Omental fat pad (tissue), 4 donors: Measurements from ENCODE around the gene RFC2. TPM values are rescaled to one million over a fixed set of nuclear protein-coding genes. Genes with fewer than 3 reads are reported as not detected.

Source experiments
- ATAC-seq: fragments of 150-250 bp; one replicate; pipeline ENCODE4 v1.9.1; 2016; ENCODE audit warnings: mild to moderate bottlenecking, moderate library complexity; ENCODE audit not compliant: low FRiP score
- DNase-seq: peaks from one replicate; pipeline ENCODE4 v3.0.0-alpha.2; 2019; ENCODE audit warnings: low spot score
- total RNA-seq, 4 donors: library from RNA; depleted of rRNA; stranded (reverse); fragments of >200 nt; gene quantifications; one replicate each; pipeline ENCODE4 v1.1.0, GENCODE V29; 2016
- TF ChIP-seq, protein P1 (sequence below), 3 donors: fragments of 450-650 bp; IDR thresholded peaks; one replicate each; pipeline ENCODE4 v1.5.1; 2016 to 2017; ENCODE audit warnings: antibody characterized with exemption in 3 of 3, mild to moderate bottlenecking in 3 of 3, moderate library complexity in 2 of 3

Gene RFC2
- total RNA-seq, 4 donors from 2014 or later, result 10.9 to 14.8 (median 12.3) TPM

DNA sequence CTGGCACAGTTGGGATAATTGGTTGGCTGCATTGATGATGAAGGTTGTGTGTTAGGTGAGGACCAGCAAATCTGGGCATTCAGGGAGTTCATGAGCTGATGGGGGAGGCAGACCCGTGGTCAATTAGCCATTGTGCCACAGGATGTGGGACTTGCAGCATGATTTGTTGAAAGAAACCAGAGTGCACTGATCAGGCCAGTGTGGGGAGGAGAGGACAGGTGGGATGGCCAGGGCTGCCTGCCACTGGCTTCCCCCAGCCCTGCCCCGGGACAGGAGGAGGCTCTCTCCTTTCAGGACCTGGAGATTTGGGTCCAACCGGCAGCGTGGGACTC, 39.3 kb upstream of the RFC2 start:
- TF ChIP-seq, protein P1, sequence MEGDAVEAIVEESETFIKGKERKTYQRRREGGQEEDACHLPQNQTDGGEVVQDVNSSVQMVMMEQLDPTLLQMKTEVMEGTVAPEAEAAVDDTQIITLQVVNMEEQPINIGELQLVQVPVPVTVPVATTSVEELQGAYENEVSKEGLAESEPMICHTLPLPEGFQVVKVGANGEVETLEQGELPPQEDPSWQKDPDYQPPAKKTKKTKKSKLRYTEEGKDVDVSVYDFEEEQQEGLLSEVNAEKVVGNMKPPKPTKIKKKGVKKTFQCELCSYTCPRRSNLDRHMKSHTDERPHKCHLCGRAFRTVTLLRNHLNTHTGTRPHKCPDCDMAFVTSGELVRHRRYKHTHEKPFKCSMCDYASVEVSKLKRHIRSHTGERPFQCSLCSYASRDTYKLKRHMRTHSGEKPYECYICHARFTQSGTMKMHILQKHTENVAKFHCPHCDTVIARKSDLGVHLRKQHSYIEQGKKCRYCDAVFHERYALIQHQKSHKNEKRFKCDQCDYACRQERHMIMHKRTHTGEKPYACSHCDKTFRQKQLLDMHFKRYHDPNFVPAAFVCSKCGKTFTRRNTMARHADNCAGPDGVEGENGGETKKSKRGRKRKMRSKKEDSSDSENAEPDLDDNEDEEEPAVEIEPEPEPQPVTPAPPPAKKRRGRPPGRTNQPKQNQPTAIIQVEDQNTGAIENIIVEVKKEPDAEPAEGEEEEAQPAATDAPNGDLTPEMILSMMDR (IDR thresholded peaks at IDR 0.05), result no peak
- ATAC-seq (no peak), DNase-seq (no peak)

GRCh38 chr7:74292757-74293576, 38.8 kb upstream of the RFC2 start:
- DNase-seq (no peak), ATAC-seq (no peak)
- TF ChIP-seq, protein P1 (IDR thresholded peaks at IDR 0.05), result no peak

GRCh38 chr7:74291535-74291934, 37.3 kb upstream of the RFC2 start:
- TF ChIP-seq, protein P1 (IDR thresholded peaks at IDR 0.05), result no peak
- DNase-seq, result no peak
- no peak for ATAC-seq

GRCh38 chr7:74290981-74291441, 36.8 kb upstream of the RFC2 start:
- ATAC-seq (no peak), DNase-seq (no peak)
- TF ChIP-seq, protein P1 (IDR thresholded peaks at IDR 0.05), result no peak

DNA sequence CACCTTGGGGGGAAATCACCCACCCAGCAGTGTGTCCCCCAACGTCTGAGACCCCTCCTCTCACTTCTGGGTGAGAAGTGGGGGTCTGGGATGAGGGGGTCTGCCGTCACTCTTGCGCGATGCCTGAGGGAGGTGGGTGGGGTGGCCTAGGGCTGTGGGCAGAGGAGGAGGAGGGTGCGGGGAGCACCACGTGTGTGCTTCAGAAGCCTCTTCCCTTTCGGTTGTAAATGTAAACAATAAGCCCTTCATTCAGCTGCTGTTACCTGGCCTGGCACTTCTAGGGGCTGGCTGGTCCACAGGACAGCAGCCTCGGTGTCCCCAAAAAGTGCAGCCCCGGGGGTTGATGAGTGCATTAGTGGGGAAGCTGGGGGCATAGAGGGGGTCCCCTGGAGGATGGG, 36.4 kb upstream of the RFC2 start:
- ATAC-seq, result no peak
- TF ChIP-seq, protein P1 (IDR thresholded peaks at IDR 0.05), result no peak
- no peak for DNase-seq

DNA sequence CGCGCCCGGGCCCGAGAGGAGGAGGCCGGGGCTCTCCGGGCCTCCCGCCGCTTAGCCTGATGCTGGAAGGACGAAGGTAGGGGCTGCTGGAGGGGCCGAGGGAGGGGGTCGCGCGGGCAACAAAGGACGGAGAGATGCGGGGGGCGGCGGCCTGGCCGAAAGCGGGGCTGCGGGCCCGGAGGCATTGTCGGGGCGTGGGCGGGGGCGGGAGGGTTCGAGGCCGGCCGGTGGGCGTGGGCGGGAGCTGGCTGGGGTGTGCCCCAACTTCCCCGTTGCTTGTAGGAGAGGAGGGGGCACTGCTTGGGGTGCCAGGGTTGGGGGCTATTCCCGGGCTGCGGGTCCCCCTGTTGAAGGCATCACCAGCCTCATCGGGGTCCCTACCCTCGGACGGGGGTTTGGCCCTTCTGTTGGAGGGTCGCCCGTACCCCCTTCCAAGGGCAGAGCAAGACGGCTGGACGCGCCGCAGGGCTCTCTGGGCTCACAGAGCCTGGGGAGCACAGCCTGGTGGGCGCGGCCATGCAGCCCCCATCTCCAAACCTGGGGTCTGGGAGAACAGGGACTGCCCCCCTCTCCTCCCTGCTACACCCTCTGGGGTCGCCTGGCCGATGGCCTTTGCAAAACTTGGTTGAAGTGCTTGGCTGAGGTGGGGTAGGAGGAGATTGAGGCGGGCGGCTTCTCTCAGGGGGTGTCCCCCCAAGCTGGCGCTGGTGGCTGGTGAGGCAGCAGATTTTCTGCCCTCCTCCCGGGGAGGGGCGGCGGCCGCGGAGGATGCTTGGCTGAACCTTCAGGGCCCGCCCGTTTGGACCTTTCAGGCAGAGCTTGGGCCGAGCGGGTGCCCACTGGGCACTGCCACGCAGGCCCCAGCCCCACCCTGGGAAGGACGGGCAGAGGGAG, 35.7 kb upstream of the RFC2 start:
- ATAC-seq (peak; percentile 17), DNase-seq (no peak)
- TF ChIP-seq, protein P1 (IDR thresholded peaks at IDR 0.05), result no peak
